GDM1 (cell line): Measurements from ENCODE around the gene PATL2.
"Not testable (repeated sequence)": the region's sequence is repeated elsewhere in the genome, so short reads cannot be mapped to it uniquely, and the experiment has no call there.

Experiments used
- DNase-seq: peaks from one replicate; lab custom pipeline; 2025; lab: John Stamatoyannopoulos, UW

Gene PATL2

GRCh38 chr15:44719293-44719999 is 8.3 kb upstream of the PATL2 start:
- DNase-seq, result no peak

DNA sequence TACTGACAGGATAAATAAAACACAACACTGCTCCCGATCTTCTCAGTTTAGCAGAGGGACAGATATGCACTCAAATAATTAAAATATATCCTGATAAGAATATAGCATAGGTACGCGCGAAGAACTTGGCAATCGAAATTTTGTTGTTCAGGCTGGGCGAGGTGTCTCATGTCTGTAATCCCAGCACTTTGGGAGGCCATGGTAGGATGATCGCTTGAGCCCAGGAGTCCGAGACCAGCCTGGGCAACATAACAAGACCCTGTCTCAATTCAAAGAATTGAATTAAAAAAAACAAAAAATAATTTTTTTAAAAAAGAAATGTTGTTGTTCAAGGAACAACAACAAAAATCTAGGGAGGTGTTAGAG is 7.8 kb upstream of the PATL2 start:
- no peak for DNase-seq

DNA sequence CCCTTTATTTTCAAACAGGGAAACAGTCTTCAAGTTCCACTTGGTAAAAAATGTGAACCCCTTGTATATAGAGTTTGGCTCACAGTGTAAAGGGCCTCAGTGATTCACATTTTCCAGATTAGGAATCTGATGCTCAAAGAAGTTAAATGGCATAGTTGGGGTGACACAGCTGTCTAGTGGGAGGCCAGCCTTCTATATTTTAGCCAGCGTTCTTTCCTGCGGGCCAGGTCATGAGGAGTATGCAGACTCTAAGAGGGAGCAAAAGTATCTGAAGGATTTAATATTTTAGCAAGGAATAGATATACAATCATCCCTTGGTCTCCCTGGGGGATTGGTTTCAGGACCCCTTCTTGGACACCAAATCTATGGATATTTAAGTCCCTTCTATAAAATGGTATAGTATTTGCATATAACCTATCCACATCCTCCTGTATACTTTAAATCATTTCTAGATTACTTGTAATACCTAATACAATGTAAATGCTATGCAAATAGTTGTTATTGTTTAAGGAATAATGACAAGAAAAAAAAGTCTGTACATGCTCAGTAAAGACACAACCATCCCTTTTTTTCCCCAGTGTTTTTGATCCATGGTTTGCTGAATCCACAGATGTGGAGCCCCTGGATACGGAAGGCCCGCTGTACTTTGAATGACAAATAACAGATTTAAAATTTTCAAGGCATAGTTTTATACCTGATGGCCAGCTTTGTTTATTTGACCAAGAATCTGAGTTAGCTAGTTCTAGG is 7.2 kb upstream of the PATL2 start:
- DNase-seq, result no peak

GRCh38 chr15:44716983-44717602 is 6.0 kb upstream of the PATL2 start:
- no peak for DNase-seq

DNA sequence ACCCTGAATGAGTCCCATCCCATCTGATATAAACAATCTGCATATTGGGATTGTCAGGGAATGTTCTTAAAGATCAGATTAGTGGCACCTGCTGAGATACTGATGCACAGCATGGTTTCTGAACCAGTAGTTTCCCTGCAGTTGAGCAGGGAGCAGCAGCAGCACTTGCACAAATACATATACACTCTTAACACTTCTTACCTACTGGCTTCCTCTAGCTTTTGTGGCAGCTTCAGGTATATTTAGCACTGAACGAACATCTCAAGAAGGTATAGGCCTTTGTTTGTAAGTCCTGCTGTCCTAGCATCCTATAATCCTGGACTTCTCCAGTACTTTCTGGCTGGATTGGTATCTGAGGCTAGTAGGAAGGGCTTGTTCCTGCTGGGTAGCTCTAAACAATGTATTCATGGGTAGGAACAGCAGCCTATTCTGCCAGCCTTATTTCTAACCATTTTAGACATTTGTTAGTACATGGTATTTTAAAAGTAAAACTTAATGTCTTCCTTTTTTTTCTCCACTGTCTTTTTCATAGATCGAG is 4.7 kb upstream of the PATL2 start:
- no peak for DNase-seq

GRCh38 chr15:44715142-44715796 is 4.1 kb upstream of the PATL2 start:
- no peak for DNase-seq

DNA sequence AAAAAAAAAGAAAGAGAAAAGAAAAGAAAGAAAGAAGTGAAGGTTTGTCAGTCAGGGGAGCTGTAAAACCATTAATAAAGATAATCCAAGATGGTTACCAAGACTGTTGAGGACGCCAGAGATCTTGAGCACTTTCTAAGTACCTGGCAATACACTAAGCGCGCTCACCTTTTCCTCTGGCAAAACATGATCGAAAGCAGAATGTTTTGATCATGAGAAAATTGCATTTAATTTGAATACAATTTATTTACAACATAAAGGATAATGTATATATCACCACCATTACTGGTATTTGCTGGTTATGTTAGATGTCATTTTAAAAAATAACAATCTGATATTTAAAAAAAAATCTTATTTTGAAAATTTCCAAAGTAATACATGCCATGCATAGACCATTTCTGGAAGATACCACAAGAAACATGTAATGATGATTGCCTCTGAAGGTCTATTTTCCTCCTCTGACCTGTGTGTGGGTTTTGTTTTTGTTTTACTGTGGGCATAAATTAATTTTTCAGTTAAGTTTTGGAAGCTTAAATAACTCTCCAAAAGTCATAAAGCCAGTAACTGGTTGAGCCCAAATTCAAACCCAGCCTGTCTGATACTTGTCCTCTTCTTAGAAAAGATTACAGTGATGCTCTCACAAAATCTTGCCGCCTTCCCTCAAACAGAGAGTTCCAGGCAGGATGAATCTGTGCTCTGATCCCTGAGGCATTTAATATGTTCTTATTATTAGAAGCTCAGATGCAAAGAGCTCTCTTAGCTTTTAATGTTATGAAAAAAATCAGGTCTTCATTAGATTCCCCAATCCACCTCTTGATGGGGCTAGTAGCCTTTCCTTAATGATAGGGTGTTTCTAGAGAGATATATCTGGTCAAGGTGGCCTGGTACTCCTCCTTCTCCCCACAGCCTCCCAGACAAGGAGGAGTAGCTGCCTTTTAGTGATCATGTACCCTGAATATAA is 2.2 kb upstream of the PATL2 start:
- no peak for DNase-seq

- peak; percentile 72 for DNase-seq
Observed at GRCh38 chr15:44712346-44713005, 1.4 kb upstream of the PATL2 start.

- no peak for DNase-seq
Observed at GRCh38 chr15:44711743-44712345, 721 bp upstream of the PATL2 start.

DNA sequence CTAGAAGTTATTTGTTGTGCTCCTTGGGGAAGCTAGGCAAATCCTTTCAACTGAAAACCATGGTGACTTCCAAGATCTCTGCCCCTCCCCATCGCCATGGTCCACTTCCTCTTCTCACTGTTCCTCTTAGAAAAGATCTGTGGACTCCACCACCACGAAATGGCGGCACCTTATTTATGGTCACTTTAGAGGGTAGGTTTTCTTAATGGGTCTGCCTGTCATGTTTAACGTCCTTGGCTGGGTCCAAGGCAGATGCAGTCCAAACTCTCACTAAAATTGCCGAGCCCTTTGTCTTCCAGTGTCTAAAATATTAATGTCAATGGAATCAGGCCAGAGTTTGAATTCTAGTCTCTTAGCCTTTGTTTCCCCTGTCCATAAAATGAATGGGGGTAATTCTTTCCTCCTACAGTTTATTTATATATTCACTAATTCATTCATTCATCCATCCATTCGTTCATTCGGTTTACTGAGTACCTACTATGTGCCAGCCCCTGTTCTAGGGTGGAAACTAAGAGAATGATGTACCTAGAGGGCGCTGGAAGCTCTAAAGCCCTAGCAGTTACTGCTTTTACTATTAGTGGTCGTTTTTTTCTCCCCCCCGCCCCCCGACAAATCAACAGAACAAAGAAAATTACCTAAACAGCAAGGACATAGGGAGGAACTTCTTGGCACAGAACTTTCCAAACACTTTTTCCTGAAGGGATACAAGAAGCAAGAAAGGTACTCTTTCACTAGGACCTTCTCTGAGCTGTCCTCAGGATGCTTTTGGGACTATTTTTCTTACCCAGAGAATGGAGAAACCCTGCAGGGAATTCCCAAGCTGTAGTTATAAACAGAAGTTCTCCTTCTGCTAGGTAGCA is 657 bp downstream of the PATL2 start:
- peak; percentile 54 for DNase-seq

DNA sequence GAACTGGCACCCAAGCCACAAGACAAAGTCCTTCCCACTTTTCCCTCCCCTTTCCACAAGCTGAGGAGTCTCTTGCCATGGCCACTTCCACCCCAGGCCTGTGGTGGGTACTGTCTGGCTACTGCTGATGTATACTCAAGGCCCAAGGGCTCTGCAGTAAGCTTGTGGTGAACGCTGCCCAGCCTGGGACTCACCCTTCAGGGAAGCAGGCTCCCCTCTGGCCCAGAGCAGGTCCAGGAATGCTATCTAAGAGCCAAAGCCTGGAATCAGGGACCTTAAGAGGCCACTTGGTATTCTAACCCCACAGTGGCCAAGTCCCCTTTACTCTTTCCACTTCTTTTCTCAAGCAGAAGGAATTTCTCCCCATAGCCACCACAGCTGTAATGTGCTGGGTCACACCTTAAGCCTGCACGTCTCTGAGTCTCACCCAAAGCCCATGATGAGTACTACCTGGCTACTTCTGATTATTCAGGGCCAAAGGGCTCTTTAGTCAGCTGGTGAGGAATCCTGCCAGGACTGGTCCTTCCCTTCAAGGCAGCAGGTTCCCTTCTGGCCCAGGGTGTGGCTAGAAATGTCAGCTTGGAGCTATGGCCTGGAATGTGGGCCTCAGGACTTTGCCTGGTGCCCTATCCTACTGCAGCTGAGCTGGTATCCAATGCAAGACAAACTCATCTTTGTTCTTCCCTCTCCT is 4.0 kb downstream of the PATL2 start:
- DNase-seq, result no peak

DNA sequence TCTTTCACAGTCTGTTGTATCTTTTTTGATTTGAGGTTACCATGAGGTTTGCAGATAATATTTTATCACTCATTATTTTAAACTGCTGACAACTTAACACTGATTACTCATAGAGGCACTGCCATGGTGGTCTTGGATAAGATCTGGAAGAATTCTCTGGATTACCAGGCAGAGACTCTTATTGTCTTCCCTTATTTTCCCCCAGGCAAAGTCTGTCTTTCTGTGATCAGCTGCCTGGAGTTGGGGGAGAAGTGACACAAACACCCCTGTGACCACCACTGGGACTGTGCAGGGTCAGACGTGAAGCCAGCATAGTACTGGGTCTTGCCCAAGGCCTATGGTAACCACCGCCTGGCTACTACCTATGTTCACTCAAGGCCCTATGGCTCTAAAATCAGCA is 4.7 kb downstream of the PATL2 start:
- DNase-seq, result no peak

DNA sequence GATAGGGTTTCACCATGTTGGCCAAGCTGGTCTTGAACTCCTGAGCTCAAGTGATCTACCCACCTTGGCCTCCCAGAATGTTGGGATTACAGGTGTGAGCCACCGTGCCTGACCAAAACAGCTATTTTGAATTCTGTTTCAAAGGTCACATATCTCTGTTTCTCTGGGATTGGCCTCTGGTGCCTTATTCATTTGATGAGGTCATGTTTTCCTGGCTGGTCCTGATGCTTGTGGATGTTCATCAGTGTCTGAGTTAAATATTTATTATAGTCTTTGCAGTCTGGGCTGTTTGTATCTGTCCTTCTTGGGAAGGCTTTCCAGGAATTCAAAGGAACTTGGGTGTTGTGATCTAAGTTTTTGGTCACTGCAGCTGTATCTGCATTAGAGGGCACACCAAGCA is 5.1 kb downstream of the PATL2 start:
- DNase-seq, result no peak

GRCh38 chr15:44700676-44701075 is 10.4 kb downstream of the PATL2 start:
- not testable (repeated sequence) for DNase-seq

- no peak for DNase-seq
Observed at GRCh38 chr15:44698641-44699040, 12.5 kb downstream of the PATL2 start.

DNA sequence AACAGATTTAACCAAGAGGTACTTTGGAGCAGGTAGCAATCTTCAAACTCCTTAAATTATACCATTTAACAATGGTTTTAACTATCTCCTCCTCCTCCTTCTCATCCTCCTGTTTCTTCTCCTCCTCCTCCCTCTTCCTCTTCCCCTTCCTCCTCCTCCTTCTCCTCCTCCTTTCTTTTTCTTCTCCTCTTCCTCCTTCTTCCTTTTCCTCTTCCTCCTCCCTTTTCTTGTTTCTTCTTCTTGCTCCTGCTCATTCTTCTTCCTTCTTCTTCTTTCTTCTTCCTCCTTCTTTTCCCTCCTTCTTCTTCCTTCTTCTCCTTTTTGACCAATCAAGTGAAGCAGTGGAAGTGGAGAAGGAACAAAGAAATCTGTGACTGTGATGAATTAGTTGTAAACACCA is 14.1 kb downstream of the PATL2 start:
- no peak for DNase-seq

DNA sequence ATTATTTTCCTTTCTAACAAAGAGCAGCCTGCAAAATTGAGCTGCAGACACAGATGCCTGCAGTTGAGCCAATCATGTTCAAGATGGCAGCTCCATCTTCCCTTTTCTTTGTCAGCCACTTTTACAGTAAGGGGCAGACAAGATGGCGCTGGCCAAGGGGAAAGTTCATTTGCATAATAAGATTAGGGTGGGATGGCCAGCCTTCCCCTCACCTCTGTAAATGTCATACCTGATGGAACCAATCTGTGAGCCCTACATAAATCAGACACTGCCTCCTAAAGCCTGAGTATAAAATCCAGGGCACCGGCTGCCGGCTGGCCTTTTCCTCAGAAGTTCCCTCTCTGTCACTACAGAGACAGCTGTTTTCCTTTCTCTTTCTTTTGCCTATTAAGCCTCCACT is 15.8 kb downstream of the PATL2 start:
- no peak for DNase-seq

DNA sequence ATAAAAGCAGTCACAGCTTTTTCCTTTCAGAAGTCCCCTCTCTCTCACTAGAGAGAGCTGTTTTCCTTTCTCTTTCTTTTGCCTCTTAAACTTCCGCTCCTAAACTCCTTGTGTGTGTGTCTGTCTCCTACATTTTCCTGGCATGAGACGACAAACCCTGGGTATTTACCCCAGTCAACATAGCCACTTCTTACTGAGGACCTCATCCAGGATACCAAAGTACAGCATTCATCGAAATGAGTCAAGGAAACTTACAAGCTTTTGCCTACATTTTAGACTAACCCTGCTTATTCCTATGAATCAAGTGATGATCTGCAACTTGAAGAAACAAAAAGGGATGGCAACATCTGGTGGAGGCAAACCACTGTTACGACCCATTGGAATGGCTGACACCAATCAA is 16.7 kb downstream of the PATL2 start:
- DNase-seq, result no peak

DNA sequence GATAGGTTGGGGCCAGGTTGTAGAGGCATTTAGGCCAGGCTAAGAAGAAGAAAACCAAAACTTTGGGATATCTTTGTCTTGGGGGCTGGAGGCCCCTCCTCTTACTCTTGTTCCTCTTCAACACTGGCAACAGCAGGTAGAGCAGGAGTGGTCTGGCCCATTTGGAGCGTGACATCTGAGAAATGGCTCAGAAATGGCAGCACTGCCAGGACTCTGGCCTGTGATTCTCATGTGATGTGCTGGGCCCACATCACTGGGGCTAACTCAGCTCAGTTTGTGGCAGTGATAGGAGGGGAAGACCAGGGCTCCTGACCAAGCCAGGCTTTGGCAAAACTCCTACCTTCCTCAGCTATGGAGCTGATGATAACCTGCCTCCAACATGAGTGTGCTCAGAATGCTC is 18.5 kb downstream of the PATL2 start:
- no peak for DNase-seq
